ENCODE data around the gene ARPC5L. TPM values are rescaled to one million over a fixed set of nuclear protein-coding genes. Genes with fewer than 3 reads are reported as not detected.

ARPC5L gene
- 57.4 and 58.0 TPM in 2 replicates for total RNA-seq

GRCh38 chr9:124861342-124862229 lies at the start of gene ARPC5L, which contains the start of gene RPL35:
TSS of gene ARPC5L (plus strand) at chr9:124862130. CDS start at chr9:124869291, 7,161 bp downstream.
TSS of gene RPL35 (minus strand) at chr9:124861957. CDS start at chr9:124861912, 45 bp downstream.

GRCh38 chr9:124852829-124853531 lies 8.9 kb upstream of the ARPC5L start, which contains the start of gene WDR38:
TSS of gene WDR38 (plus strand) at chr9:124853460. CDS start at chr9:124853532, 72 bp downstream.

Other genes starting within 250 kb of the ARPC5L start
- 0.54 and 0.80 TPM in 2 replicates for gene NR6A1, start 90.8 kb upstream of the ARPC5L start, total RNA-seq
- gene OLFML2A, start 85.0 kb upstream of the ARPC5L start, total RNA-seq, result 0.54 and 1.5 TPM in 2 replicates
- 0.15 TPM in 1 of 2 replicates, not detected in the other for gene WDR38, start 8.7 kb upstream of the ARPC5L start, total RNA-seq
- 2,542 and 2,608 TPM in 2 replicates for gene RPL35, start 173 bp upstream of the ARPC5L start, total RNA-seq
- 11.9 and 17.7 TPM in 2 replicates for gene GOLGA1, start 79.0 kb downstream of the ARPC5L start, total RNA-seq